Choroid plexus epithelial cell (primary cell): ENCODE measurements around the gene DEDD.

Source experiments
- DNase-seq: peaks from one replicate; pipeline ENCODE4 v3.0.0-alpha.2; 2010; ENCODE audit warnings: low read depth
- H3K4me3 ChIP-seq: 2 replicates; pipeline ENCODE4 v1.5.1; 2011; ENCODE audit warnings: low read depth, mild to moderate bottlenecking, control low read depth, low read length, moderate library complexity
- CTCF ChIP-seq: conservative IDR thresholded peaks from 2 replicates; pipeline ENCODE4 v1.5.1; 2011; ENCODE audit warnings: low read depth, mild to moderate bottlenecking, control low read depth, inconsistent platforms, low read length, moderate library complexity

Gene DEDD

GRCh38 chr1:161095230-161095629 lies 37.2 kb downstream of the DEDD start:
- H3K4me3 ChIP-seq: no peak overlapping the region
- TF ChIP-seq CTCF: no peak
- no peak for DNase-seq

GRCh38 chr1:161094481-161094880 lies 38.0 kb downstream of the DEDD start:
- no peak for DNase-seq
- H3K4me3 ChIP-seq: no peak overlapping the region
- no peak for TF ChIP-seq CTCF

- TF ChIP-seq CTCF: no peak
- DNase-seq: no peak
- no peak overlapping the region for H3K4me3 ChIP-seq
Observed at GRCh38 chr1:161092621-161093028, 39.8 kb downstream of the DEDD start.

GRCh38 chr1:161091796-161092507 lies 40.5 kb downstream of the DEDD start:
- DNase-seq: no peak
- no peak for TF ChIP-seq CTCF
- H3K4me3 ChIP-seq: no peak overlapping the region

GRCh38 chr1:161091093-161091492 lies 41.4 kb downstream of the DEDD start:
- no peak overlapping the region for H3K4me3 ChIP-seq
- TF ChIP-seq CTCF: no peak
- no peak for DNase-seq

GRCh38 chr1:161090617-161091016 lies 41.9 kb downstream of the DEDD start:
- DNase-seq: no peak
- no peak for TF ChIP-seq CTCF
- no peak overlapping the region for H3K4me3 ChIP-seq

GRCh38 chr1:161089938-161090337 lies 42.5 kb downstream of the DEDD start:
- TF ChIP-seq CTCF: no peak

More at GRCh38 chr1:161089938-161090337, 42.5 kb downstream of the DEDD start:
- no peak for DNase-seq
- H3K4me3 ChIP-seq: no peak overlapping the region
